Activated T-cell treated with anti-CD3 and anti-CD28 coated beads, Interleukin-2, amount 50 U/mL, for 24 hours (primary cell): ENCODE data around the gene ATMIN.

ENCODE experiments used
- DNase-seq: peaks from one replicate; pipeline ENCODE4 v3.0.0-alpha.2; 2020
- H3K27ac Mint-ChIP-seq: 2 replicates; pipeline ENCODE4 v1.8.0; 2020; ENCODE audit warnings: mild to moderate bottlenecking, mixed read lengths
- H3K27me3 Mint-ChIP-seq: 2 replicates; pipeline ENCODE4 v1.8.0; 2020; ENCODE audit warnings: mixed read lengths
- H3K36me3 Mint-ChIP-seq: 2 replicates; pipeline ENCODE4 v1.8.0; 2020; ENCODE audit warnings: low read depth, mixed read lengths
- H3K4me1 Mint-ChIP-seq: 2 replicates; pipeline ENCODE4 v1.8.0; 2020; ENCODE audit warnings: low read depth, mixed read lengths
- H3K4me3 Mint-ChIP-seq: 2 replicates; pipeline ENCODE4 v1.8.0; 2020; ENCODE audit warnings: mild to moderate bottlenecking, moderate library complexity, mixed read lengths
- H3K9me3 Mint-ChIP-seq: 2 replicates; pipeline ENCODE4 v1.8.0; 2020; ENCODE audit warnings: mixed read lengths

The ATMIN gene

GRCh38 chr16:81035398-81035974 lies at the start of gene ATMIN:
Gene ATMIN (plus strand): TSS chr16:81035842. CDS start chr16:81035871, 29 bp downstream.
- Mint-ChIP-seq H3K27ac (peak within 1 kb of the TSS; percentile 79), H3K36me3 (peaks cover 55% of the 10 kb centered on the region), H3K4me1 (peaks cover 34% of the 10 kb centered on the region), H3K9me3 (no peaks in the 10 kb centered on the region), H3K4me3 (peak within 1 kb of the TSS; percentile 83), H3K27me3 (no peaks in the 10 kb centered on the region)
- DNase-seq: peak; percentile 91

- peaks cover 49% of the 10 kb centered on the region for H3K4me1 Mint-ChIP-seq
- H3K9me3 Mint-ChIP-seq: no peaks in the 10 kb centered on the region
- peaks cover 69% of the 10 kb centered on the region for H3K36me3 Mint-ChIP-seq
- H3K27me3 Mint-ChIP-seq: no peaks in the 10 kb centered on the region
- no peak overlapping the region for H3K4me3 Mint-ChIP-seq
- no peak for DNase-seq
- H3K27ac Mint-ChIP-seq: peak overlapping the region; percentile 10
Observed at GRCh38 chr16:80986557-80986956, 49.1 kb upstream of the ATMIN start.

- peaks cover 79% of the 10 kb centered on the region for H3K36me3 Mint-ChIP-seq
- H3K27ac Mint-ChIP-seq: no peak overlapping the region
Observed at GRCh38 chr16:80988756-80989155, 46.9 kb upstream of the ATMIN start.

GRCh38 chr16:80989801-80990200 lies 45.8 kb upstream of the ATMIN start:
- Mint-ChIP-seq H3K4me1 (peaks cover 64% of the 10 kb centered on the region), H3K27me3 (no peaks in the 10 kb centered on the region), H3K4me3 (no peak overlapping the region), H3K27ac (no peak overlapping the region), H3K36me3 (peaks cover 82% of the 10 kb centered on the region), H3K9me3 (no peaks in the 10 kb centered on the region)
- DNase-seq: no peak

More at GRCh38 chr16:80988756-80989155, 46.9 kb upstream of the ATMIN start:
- no peak for DNase-seq
- Mint-ChIP-seq H3K9me3 (no peaks in the 10 kb centered on the region), H3K27me3 (no peaks in the 10 kb centered on the region), H3K4me3 (no peak overlapping the region), H3K4me1 (peaks cover 55% of the 10 kb centered on the region)

GRCh38 chr16:80990577-80990976 lies 45.1 kb upstream of the ATMIN start:
- H3K4me3 Mint-ChIP-seq: no peak overlapping the region
- DNase-seq: no peak
- H3K27me3 Mint-ChIP-seq: no peaks in the 10 kb centered on the region
- no peak overlapping the region for H3K27ac Mint-ChIP-seq
- H3K36me3 Mint-ChIP-seq: peaks cover 83% of the 10 kb centered on the region
- H3K4me1 Mint-ChIP-seq: peaks cover 63% of the 10 kb centered on the region
- no peaks in the 10 kb centered on the region for H3K9me3 Mint-ChIP-seq

- no peak overlapping the region for H3K4me3 Mint-ChIP-seq
- H3K27me3 Mint-ChIP-seq: no peaks in the 10 kb centered on the region
- no peaks in the 10 kb centered on the region for H3K9me3 Mint-ChIP-seq
- DNase-seq: no peak
- peaks cover 85% of the 10 kb centered on the region for H3K36me3 Mint-ChIP-seq
- peaks cover 63% of the 10 kb centered on the region for H3K4me1 Mint-ChIP-seq
- H3K27ac Mint-ChIP-seq: no peak overlapping the region
Observed at GRCh38 chr16:80990978-80991377, 44.7 kb upstream of the ATMIN start.

- Mint-ChIP-seq H3K36me3 (peaks cover 85% of the 10 kb centered on the region), H3K4me1 (peaks cover 61% of the 10 kb centered on the region)
Observed at GRCh38 chr16:80991792-80992430, 43.7 kb upstream of the ATMIN start.

GRCh38 chr16:80992676-80993293 lies 42.9 kb upstream of the ATMIN start:
- H3K36me3 Mint-ChIP-seq: peaks cover 79% of the 10 kb centered on the region
- peaks cover 61% of the 10 kb centered on the region for H3K4me1 Mint-ChIP-seq
- no peak overlapping the region for H3K4me3 Mint-ChIP-seq
- H3K27me3 Mint-ChIP-seq: no peaks in the 10 kb centered on the region
- DNase-seq: no peak
- H3K27ac Mint-ChIP-seq: peak overlapping the region; percentile 23
- no peaks in the 10 kb centered on the region for H3K9me3 Mint-ChIP-seq

More at GRCh38 chr16:80991792-80992430, 43.7 kb upstream of the ATMIN start:
- H3K27me3 Mint-ChIP-seq: no peaks in the 10 kb centered on the region
- no peak overlapping the region for H3K27ac Mint-ChIP-seq
- H3K9me3 Mint-ChIP-seq: no peaks in the 10 kb centered on the region
- H3K4me3 Mint-ChIP-seq: no peak overlapping the region
- DNase-seq: no peak

- H3K4me3 Mint-ChIP-seq: no peak overlapping the region
- peaks cover 61% of the 10 kb centered on the region for H3K4me1 Mint-ChIP-seq
- peak overlapping the region; percentile 23 for H3K27ac Mint-ChIP-seq
- DNase-seq: no peak
- H3K36me3 Mint-ChIP-seq: peaks cover 75% of the 10 kb centered on the region
- no peaks in the 10 kb centered on the region for H3K9me3 Mint-ChIP-seq
- no peaks in the 10 kb centered on the region for H3K27me3 Mint-ChIP-seq
Observed at GRCh38 chr16:80993307-80993706, 42.3 kb upstream of the ATMIN start.

GRCh38 chr16:80993834-80994233 lies 41.8 kb upstream of the ATMIN start:
- no peaks in the 10 kb centered on the region for H3K9me3 Mint-ChIP-seq
- H3K4me3 Mint-ChIP-seq: no peak overlapping the region
- no peak overlapping the region for H3K27ac Mint-ChIP-seq
- H3K27me3 Mint-ChIP-seq: no peaks in the 10 kb centered on the region
- H3K4me1 Mint-ChIP-seq: peaks cover 63% of the 10 kb centered on the region
- H3K36me3 Mint-ChIP-seq: peaks cover 74% of the 10 kb centered on the region
- DNase-seq: no peak

GRCh38 chr16:80994451-80994850 lies 41.2 kb upstream of the ATMIN start:
- Mint-ChIP-seq H3K4me1 (peaks cover 65% of the 10 kb centered on the region), H3K27me3 (no peaks in the 10 kb centered on the region), H3K9me3 (no peaks in the 10 kb centered on the region), H3K4me3 (no peak overlapping the region), H3K27ac (no peak overlapping the region), H3K36me3 (peaks cover 74% of the 10 kb centered on the region)
- DNase-seq: no peak

GRCh38 chr16:80996688-80997138 lies 38.9 kb upstream of the ATMIN start:
- H3K27me3 Mint-ChIP-seq: no peaks in the 10 kb centered on the region
- peak overlapping the region; percentile 73 for H3K4me3 Mint-ChIP-seq
- no peak for DNase-seq
- peaks cover 68% of the 10 kb centered on the region for H3K36me3 Mint-ChIP-seq
- peaks cover 70% of the 10 kb centered on the region for H3K4me1 Mint-ChIP-seq
- peak overlapping the region; percentile 91 for H3K27ac Mint-ChIP-seq
- H3K9me3 Mint-ChIP-seq: no peaks in the 10 kb centered on the region

- Mint-ChIP-seq H3K27ac (peak overlapping the region; percentile 91), H3K4me3 (peak overlapping the region; percentile 73), H3K9me3 (no peaks in the 10 kb centered on the region), H3K4me1 (peaks cover 74% of the 10 kb centered on the region), H3K27me3 (no peaks in the 10 kb centered on the region), H3K36me3 (peaks cover 70% of the 10 kb centered on the region)
- DNase-seq: no peak
Observed at GRCh38 chr16:80997139-80997798, 38.4 kb upstream of the ATMIN start.

GRCh38 chr16:80997964-80998620 lies 37.5 kb upstream of the ATMIN start:
- DNase-seq: no peak
- Mint-ChIP-seq H3K27ac (peak overlapping the region; percentile 67), H3K36me3 (peaks cover 68% of the 10 kb centered on the region), H3K27me3 (no peaks in the 10 kb centered on the region), H3K9me3 (no peaks in the 10 kb centered on the region), H3K4me3 (peak overlapping the region; percentile 73), H3K4me1 (peaks cover 77% of the 10 kb centered on the region)
